ENCODE results near the gene OSGEPL1. TPM values are rescaled to one million over a fixed set of nuclear protein-coding genes. Genes with fewer than 3 reads are reported as not detected.
"Not testable (repeated sequence)": the region's sequence is repeated elsewhere in the genome, so short reads cannot be mapped to it uniquely, and the experiment has no call there.

Gene OSGEPL1
- total RNA-seq, 4 donors from 2014 or later, result 1.5 to 6.2 (median 3.2) TPM

- H3K4me1 ChIP-seq, result no peaks in the 10 kb centered on the region
- no peak for DNase-seq (ENCODE audit: extremely low spot score)
- WGBS, result 86% methylated on average over 4 of the region's 4 CpGs
- TF ChIP-seq EP300 (IDR thresholded peaks at IDR 0.05) (no peak), POLR2A (IDR thresholded peaks at IDR 0.05; ENCODE audit: low read depth) (no peak)
- H3K27ac ChIP-seq (replicated peaks in 1 of 4), result no peak overlapping the region
- H3K36me3 ChIP-seq, result peaks cover 0 to 23% (median 3%) of the 10 kb centered on the region in 4 donors
- H3K9me3 ChIP-seq, result no peaks in the 10 kb centered on the region
- H3K27me3 ChIP-seq, result no peaks in the 10 kb centered on the region
- no peak overlapping the region for H3K4me3 ChIP-seq
- intact Hi-C loops (cut with DNase I), result no loop called here
Observed at GRCh38 chr2:189719571-189719970, 43.0 kb downstream of the OSGEPL1 start.

GRCh38 chr2:189717593-189717992 lies 45.0 kb downstream of the OSGEPL1 start:
- intact Hi-C loops (cut with DNase I); H3K4me1 ChIP-seq; DNase-seq (ENCODE audit: extremely low spot score); H3K4me3 ChIP-seq; H3K27ac ChIP-seq (replicated peaks in 1 of 4); H3K9me3 ChIP-seq; H3K27me3 ChIP-seq: not testable (repeated sequence)
- WGBS, result 85% methylated on average over 1 of the region's 1 CpG
- peaks cover 2 to 23% (median 3%) of the 10 kb centered on the region in 4 donors for H3K36me3 ChIP-seq

- peaks cover 6 to 36% (median 16%) of the 10 kb centered on the region in 4 donors for H3K36me3 ChIP-seq
- TF ChIP-seq EP300 (IDR thresholded peaks at IDR 0.05), result no peak
- TF ChIP-seq POLR2AphosphoS5 (IDR thresholded peaks at IDR 0.05), result no peak
- no peak for TF ChIP-seq CTCF (IDR thresholded peaks at IDR 0.05)
- TF ChIP-seq POLR2A (IDR thresholded peaks at IDR 0.05; ENCODE audit: low read depth), result no peak
- H3K4me1 ChIP-seq, result no peaks in the 10 kb centered on the region
- H3K27me3 ChIP-seq, result no peaks in the 10 kb centered on the region
- H3K4me3 ChIP-seq, result no peak overlapping the region
- WGBS, result 86% methylated on average over 5 of the region's 5 CpGs
- no peak for DNase-seq (ENCODE audit: extremely low spot score)
- intact Hi-C loops (cut with DNase I), result no loop called here
- H3K27ac ChIP-seq (replicated peaks in 1 of 4), result no peak overlapping the region
- no peaks in the 10 kb centered on the region for H3K9me3 ChIP-seq
Observed at GRCh38 chr2:189709501-189710221, 52.9 kb downstream of the OSGEPL1 start.

GRCh38 chr2:189702071-189702470 lies 60.5 kb downstream of the OSGEPL1 start:
- H3K27ac ChIP-seq (replicated peaks in 1 of 4), result no peak overlapping the region
- TF ChIP-seq EP300 (IDR thresholded peaks at IDR 0.05), result no peak
- TF ChIP-seq CTCF (IDR thresholded peaks at IDR 0.05), result no peak
- TF ChIP-seq POLR2A (IDR thresholded peaks at IDR 0.05; ENCODE audit: low read depth), result no peak
- TF ChIP-seq POLR2AphosphoS5 (IDR thresholded peaks at IDR 0.05), result no peak
- intact Hi-C loops (cut with DNase I), result no loop called here

GRCh38 chr2:189700681-189701080 lies 61.9 kb downstream of the OSGEPL1 start:
- Histone ChIP-seq H3K36me3 (peaks cover 0 to 9% (median 0%) of the 10 kb centered on the region in 4 donors), H3K27me3 (no peaks in the 10 kb centered on the region), H3K27ac (replicated peaks in 1 of 4) (no peak overlapping the region), H3K4me1 (peaks cover 0 to 10% (median 5%) of the 10 kb centered on the region in 4 donors), H3K9me3 (no peaks in the 10 kb centered on the region), H3K4me3 (no peak overlapping the region)
- intact Hi-C loops (cut with DNase I), result no loop called here
- 50% methylated on average over 2 of the region's 2 CpGs for WGBS
- no peak for DNase-seq (ENCODE audit: extremely low spot score)
- no peak for TF ChIP-seq POLR2AphosphoS5 (IDR thresholded peaks at IDR 0.05)
- TF ChIP-seq CTCF (IDR thresholded peaks at IDR 0.05), result no peak
- no peak for TF ChIP-seq POLR2A (IDR thresholded peaks at IDR 0.05; ENCODE audit: low read depth)
- no peak for TF ChIP-seq EP300 (IDR thresholded peaks at IDR 0.05)

More at GRCh38 chr2:189702071-189702470, 60.5 kb downstream of the OSGEPL1 start:
- Histone ChIP-seq H3K36me3 (peaks cover 0 to 16% (median 2%) of the 10 kb centered on the region in 4 donors), H3K27me3 (no peaks in the 10 kb centered on the region), H3K9me3 (no peaks in the 10 kb centered on the region), H3K4me3 (no peak overlapping the region), H3K4me1 (peaks cover 0 to 10% (median 5%) of the 10 kb centered on the region in 4 donors)
- no peak for DNase-seq (ENCODE audit: extremely low spot score)

Measured in esophagus muscularis mucosa (tissue), 4 donors.